HepG2 (cell line): ENCODE measurements around the gene MAPKAPK3. TPM values are rescaled to one million over a fixed set of nuclear protein-coding genes. Genes with fewer than 3 reads are reported as not detected.

Experiments
- BHLHE40 ChIP-seq: IDR thresholded peaks from 2 replicates; pipeline ENCODE4 v1.6.1; 2011; ENCODE audit warnings: low read length, improper control_type of control experiment
- CENPX ChIP-seq: sonication (generic); formaldehyde crosslinking; IDR thresholded peaks from 2 replicates; pipeline ENCODE4 v1.9.0; 2021; ENCODE audit warnings: mild to moderate bottlenecking, missing genetic modification reagents, moderate library complexity
- EEA1 ChIP-seq: sonication (generic); formaldehyde crosslinking; IDR thresholded peaks from 2 replicates; pipeline ENCODE4 v1.5.1; 2020; ENCODE audit warnings: mild to moderate bottlenecking, missing genetic modification reagents, borderline replicate concordance
- ERF ChIP-seq: IDR thresholded peaks from 2 replicates; pipeline ENCODE4 v1.6.1; 2018; ENCODE audit warnings: missing biosample characterization, missing genetic modification reagents
- HNRNPLL ChIP-seq: fragments of 200-400 bp; formaldehyde crosslinking; IDR thresholded peaks from 2 replicates; pipeline ENCODE4 v1.6.1; 2017; ENCODE audit warnings: mild to moderate bottlenecking, low read depth, low read length; ENCODE audit not compliant: poor library complexity, severe bottlenecking
- KMT2A ChIP-seq: sonication (generic); formaldehyde crosslinking; IDR thresholded peaks from 2 replicates; pipeline ENCODE4 v1.4.0; 2020; ENCODE audit warnings: missing genetic modification reagents
- NRL ChIP-seq: sonication (generic); formaldehyde crosslinking; IDR thresholded peaks from 2 replicates; pipeline ENCODE4 v1.5.0; 2020; ENCODE audit warnings: missing genetic modification reagents, mild to moderate bottlenecking, moderate library complexity, borderline replicate concordance
- PATZ1 ChIP-seq: sonication (generic); formaldehyde crosslinking; IDR thresholded peaks from 2 replicates; pipeline ENCODE4 v1.4.0; 2020; ENCODE audit warnings: missing genetic modification reagents
- ZBTB7B ChIP-seq: sonication (generic); formaldehyde crosslinking; IDR thresholded peaks from 2 replicates; pipeline ENCODE4 v1.4.0; 2020; ENCODE audit warnings: missing genetic modification reagents
- ZFP90 ChIP-seq: sonication (generic); formaldehyde crosslinking; IDR thresholded peaks from 2 replicates; pipeline ENCODE4 v1.8.0; 2022; ENCODE audit warnings: missing genetic modification reagents, mild to moderate bottlenecking, inconsistent platforms, borderline replicate concordance
- ZNF44 ChIP-seq: sonication (generic); formaldehyde crosslinking; IDR thresholded peaks from 2 replicates; pipeline ENCODE4 v1.5.1; 2020; ENCODE audit warnings: mild to moderate bottlenecking, missing genetic modification reagents
- ZNF543 ChIP-seq: sonication (generic); formaldehyde crosslinking; IDR thresholded peaks from 2 replicates; pipeline ENCODE4 v1.4.0; 2020; ENCODE audit warnings: mild to moderate bottlenecking, missing genetic modification reagents
- ZNF841 ChIP-seq: sonication (generic); formaldehyde crosslinking; IDR thresholded peaks from 2 replicates; pipeline ENCODE4 v1.8.1; 2023; ENCODE audit warnings: missing genetic modification reagents, borderline replicate concordance
- polyA plus RNA-seq, 8 experiments: library from polyadenylated mRNA; depleted of rRNA in 3 of 8; stranded (reverse) in 7 of 8; unstranded in 1 of 8; fragments of >200 nt; fragmentation: Illumina TruSeq in 4 of 8; extraction: Trizol in 4 of 8; gene quantifications; 2 replicates each; pipeline versions ENCODE4 v1.2.1 to v1.2.3, GENCODE V29; 2011 to 2016; ENCODE audit warnings: low read depth in 4 of 8, missing spikeins in 1 of 8, mixed read lengths in 1 of 8; ENCODE audit not compliant: insufficient read depth in 1 of 8
- total RNA-seq, 5 experiments: library from RNA; depleted of rRNA; stranded (reverse); fragments of >200 nt; fragmentation: Illumina TruSeq; extraction: Trizol; gene quantifications; 2 replicates each; pipeline ENCODE4 v1.2.3, GENCODE V29; 2016; ENCODE audit warnings: low read depth in 1 of 5
- TF ChIP-seq, protein P1 (sequence below): sonication (generic); formaldehyde crosslinking; IDR thresholded peaks from 2 replicates; pipeline ENCODE4 v1.4.0; 2020; ENCODE audit warnings: missing genetic modification reagents
- TF ChIP-seq, protein P2 (sequence below): sonication (generic); formaldehyde crosslinking; IDR thresholded peaks from 2 replicates; pipeline ENCODE4 v1.5.0; 2020; ENCODE audit warnings: missing genetic modification reagents
- TF ChIP-seq, protein P3 (sequence below): sonication (generic); formaldehyde crosslinking; IDR thresholded peaks from 2 replicates; pipeline ENCODE4 v1.5.0; 2020; ENCODE audit warnings: mild to moderate bottlenecking, missing genetic modification reagents, moderate library complexity
- TF ChIP-seq, protein P4 (sequence below): sonication (generic); formaldehyde crosslinking; IDR thresholded peaks from 2 replicates; pipeline ENCODE4 v1.4.0; 2020; ENCODE audit warnings: mild to moderate bottlenecking, missing genetic modification reagents
- TF ChIP-seq, protein P5 (sequence below): sonication (generic); formaldehyde crosslinking; conservative IDR thresholded peaks from 2 replicates; pipeline ENCODE4 v1.4.0; 2020; ENCODE audit warnings: mild to moderate bottlenecking, missing genetic modification reagents, moderate library complexity

Gene MAPKAPK3
- total and polyA plus RNA-seq, 2 of the 13 experiments (the other 11 are each of a cell fraction or from before 2014, with no cell fraction given): 39.9 to 41.2 TPM

DNA sequence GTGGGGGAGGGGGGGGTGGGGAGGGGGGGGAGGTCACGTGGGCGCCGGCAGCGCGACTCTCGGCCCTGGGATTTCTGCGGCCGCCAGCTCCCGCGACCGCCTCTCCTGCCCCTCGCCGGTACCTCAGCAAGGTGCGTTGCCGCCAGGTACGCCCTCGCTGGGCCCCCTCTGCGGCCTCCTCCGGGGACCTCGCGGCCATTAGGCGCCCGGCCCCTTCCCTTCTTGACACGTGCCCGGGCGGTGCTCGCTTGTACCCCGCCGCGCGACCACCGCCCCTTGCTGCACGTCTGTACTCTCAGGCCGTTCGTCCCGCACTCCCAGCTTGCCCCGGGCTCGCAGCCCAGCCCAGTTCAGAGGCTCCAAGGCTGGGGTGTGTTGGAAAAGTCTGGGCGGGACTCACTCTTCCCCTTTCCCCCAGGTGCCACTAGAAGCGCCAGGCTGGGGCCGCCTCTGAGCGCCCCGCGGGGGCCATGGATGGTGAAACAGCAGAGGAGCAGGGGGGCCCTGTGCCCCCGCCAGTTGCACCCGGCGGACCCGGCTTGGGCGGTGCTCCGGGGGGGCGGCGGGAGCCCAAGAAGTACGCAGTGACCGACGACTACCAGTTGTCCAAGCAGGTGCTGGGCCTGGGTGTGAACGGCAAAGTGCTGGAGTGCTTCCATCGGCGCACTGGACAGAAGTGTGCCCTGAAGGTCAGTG, at the start of gene MAPKAPK3 (continued):
- TF ChIP-seq ZBTB7B (CRISPR knock-in tag) (peak; percentile 68; the same call in 1 of the 2 replicates), PATZ1 (CRISPR knock-in tag) (peak; percentile 97), ZFP90 (peak; percentile 85; the same call in 1 of the 2 replicates), HNRNPLL (peak; percentile 54), NRL (CRISPR knock-in tag) (peak; percentile 52), ERF (CRISPR knock-in tag) (peak; percentile 37; the same call in 1 of the 2 replicates), ZNF841 (CRISPR knock-in tag) (no peak), EEA1 (CRISPR knock-in tag) (0 out of 2 replicates have a peak, but pooled peaks have one; percentile 25), ZNF44 (CRISPR knock-in tag) (no peak), KMT2A (CRISPR knock-in tag) (0 out of 2 replicates have a peak, but pooled peaks have one; percentile 13), BHLHE40 (0 out of 2 replicates have a peak, but pooled peaks have one; percentile 2), ZNF543 (CRISPR knock-in tag) (0 out of 2 replicates have a peak, but pooled peaks have one; percentile 71), CENPX (CRISPR knock-in tag) (no peak)
- TF ChIP-seq, protein P1, sequence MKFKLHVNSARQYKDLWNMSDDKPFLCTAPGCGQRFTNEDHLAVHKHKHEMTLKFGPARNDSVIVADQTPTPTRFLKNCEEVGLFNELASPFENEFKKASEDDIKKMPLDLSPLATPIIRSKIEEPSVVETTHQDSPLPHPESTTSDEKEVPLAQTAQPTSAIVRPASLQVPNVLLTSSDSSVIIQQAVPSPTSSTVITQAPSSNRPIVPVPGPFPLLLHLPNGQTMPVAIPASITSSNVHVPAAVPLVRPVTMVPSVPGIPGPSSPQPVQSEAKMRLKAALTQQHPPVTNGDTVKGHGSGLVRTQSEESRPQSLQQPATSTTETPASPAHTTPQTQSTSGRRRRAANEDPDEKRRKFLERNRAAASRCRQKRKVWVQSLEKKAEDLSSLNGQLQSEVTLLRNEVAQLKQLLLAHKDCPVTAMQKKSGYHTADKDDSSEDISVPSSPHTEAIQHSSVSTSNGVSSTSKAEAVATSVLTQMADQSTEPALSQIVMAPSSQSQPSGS (CRISPR knock-in tag): 0 out of 2 replicates have a peak, but pooled peaks have one; percentile 15
- TF ChIP-seq, protein P2, sequence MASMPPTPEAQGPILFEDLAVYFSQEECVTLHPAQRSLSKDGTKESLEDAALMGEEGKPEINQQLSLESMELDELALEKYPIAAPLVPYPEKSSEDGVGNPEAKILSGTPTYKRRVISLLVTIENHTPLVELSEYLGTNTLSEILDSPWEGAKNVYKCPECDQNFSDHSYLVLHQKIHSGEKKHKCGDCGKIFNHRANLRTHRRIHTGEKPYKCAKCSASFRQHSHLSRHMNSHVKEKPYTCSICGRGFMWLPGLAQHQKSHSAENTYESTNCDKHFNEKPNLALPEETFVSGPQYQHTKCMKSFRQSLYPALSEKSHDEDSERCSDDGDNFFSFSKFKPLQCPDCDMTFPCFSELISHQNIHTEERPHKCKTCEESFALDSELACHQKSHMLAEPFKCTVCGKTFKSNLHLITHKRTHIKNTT (CRISPR knock-in tag): no peak
- TF ChIP-seq, protein P3, sequence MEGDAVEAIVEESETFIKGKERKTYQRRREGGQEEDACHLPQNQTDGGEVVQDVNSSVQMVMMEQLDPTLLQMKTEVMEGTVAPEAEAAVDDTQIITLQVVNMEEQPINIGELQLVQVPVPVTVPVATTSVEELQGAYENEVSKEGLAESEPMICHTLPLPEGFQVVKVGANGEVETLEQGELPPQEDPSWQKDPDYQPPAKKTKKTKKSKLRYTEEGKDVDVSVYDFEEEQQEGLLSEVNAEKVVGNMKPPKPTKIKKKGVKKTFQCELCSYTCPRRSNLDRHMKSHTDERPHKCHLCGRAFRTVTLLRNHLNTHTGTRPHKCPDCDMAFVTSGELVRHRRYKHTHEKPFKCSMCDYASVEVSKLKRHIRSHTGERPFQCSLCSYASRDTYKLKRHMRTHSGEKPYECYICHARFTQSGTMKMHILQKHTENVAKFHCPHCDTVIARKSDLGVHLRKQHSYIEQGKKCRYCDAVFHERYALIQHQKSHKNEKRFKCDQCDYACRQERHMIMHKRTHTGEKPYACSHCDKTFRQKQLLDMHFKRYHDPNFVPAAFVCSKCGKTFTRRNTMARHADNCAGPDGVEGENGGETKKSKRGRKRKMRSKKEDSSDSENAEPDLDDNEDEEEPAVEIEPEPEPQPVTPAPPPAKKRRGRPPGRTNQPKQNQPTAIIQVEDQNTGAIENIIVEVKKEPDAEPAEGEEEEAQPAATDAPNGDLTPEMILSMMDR (CRISPR knock-in tag): no peak; the same call in 1 of the 2 replicates
- TF ChIP-seq, protein P4, sequence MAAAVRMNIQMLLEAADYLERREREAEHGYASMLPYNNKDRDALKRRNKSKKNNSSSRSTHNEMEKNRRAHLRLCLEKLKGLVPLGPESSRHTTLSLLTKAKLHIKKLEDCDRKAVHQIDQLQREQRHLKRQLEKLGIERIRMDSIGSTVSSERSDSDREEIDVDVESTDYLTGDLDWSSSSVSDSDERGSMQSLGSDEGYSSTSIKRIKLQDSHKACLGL (CRISPR knock-in tag): peak; percentile 61; the same call in 1 of the 2 replicates
- TF ChIP-seq, protein P5, sequence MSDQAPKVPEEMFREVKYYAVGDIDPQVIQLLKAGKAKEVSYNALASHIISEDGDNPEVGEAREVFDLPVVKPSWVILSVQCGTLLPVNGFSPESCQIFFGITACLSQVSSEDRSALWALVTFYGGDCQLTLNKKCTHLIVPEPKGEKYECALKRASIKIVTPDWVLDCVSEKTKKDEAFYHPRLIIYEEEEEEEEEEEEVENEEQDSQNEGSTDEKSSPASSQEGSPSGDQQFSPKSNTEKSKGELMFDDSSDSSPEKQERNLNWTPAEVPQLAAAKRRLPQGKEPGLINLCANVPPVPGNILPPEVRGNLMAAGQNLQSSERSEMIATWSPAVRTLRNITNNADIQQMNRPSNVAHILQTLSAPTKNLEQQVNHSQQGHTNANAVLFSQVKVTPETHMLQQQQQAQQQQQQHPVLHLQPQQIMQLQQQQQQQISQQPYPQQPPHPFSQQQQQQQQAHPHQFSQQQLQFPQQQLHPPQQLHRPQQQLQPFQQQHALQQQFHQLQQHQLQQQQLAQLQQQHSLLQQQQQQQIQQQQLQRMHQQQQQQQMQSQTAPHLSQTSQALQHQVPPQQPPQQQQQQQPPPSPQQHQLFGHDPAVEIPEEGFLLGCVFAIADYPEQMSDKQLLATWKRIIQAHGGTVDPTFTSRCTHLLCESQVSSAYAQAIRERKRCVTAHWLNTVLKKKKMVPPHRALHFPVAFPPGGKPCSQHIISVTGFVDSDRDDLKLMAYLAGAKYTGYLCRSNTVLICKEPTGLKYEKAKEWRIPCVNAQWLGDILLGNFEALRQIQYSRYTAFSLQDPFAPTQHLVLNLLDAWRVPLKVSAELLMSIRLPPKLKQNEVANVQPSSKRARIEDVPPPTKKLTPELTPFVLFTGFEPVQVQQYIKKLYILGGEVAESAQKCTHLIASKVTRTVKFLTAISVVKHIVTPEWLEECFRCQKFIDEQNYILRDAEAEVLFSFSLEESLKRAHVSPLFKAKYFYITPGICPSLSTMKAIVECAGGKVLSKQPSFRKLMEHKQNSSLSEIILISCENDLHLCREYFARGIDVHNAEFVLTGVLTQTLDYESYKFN (CRISPR knock-in tag): no peak; the same call in 1 of the 2 replicates
